Measurements from ENCODE around the gene GPR18.

Gene GPR18

GRCh38 chr13:99215184-99215830 is 42.9 kb downstream of the GPR18 start:
- Histone ChIP-seq H2BK12ac (ENCODE audit: low read length) (no peak overlapping the region), H3K4ac (ENCODE audit: low read depth, low read length) (no peak overlapping the region), H3K36me3 (ENCODE audit: control insufficient read depth in 1 of 2, insufficient read depth in 2 of 2, low read length in 2 of 2) (no peaks in the 10 kb centered on the region), H4K8ac (ENCODE audit: low read depth, low read length) (no peak overlapping the region), H3K9ac (ENCODE audit: low read length) (no peak overlapping the region), H2AFZ (ENCODE audit: insufficient read depth, low read length, poor library complexity) (no peak overlapping the region), H3K14ac (ENCODE audit: low read length) (no peak overlapping the region), H3K4me2 (ENCODE audit: low read length) (no peak overlapping the region), H2AK5ac (ENCODE audit: low read length) (no peak overlapping the region), H3K27me3 (ENCODE audit: insufficient read depth, low read length) (no peaks in the 10 kb centered on the region), H2BK5ac (ENCODE audit: low read depth, low read length, poor library complexity) (no peak overlapping the region), H3K79me2 (ENCODE audit: control insufficient read depth, insufficient read depth, low read length, poor library complexity) (peaks cover 1% of the 10 kb centered on the region), H3K18ac (ENCODE audit: low read length) (no peak overlapping the region), H3K23ac (ENCODE audit: low read length) (no peak overlapping the region), H3K4me1 (ENCODE audit: control insufficient read depth in 1 of 2, insufficient read depth in 2 of 2, low read length in 2 of 2) (peaks cover 0 to 3% of the 10 kb centered on the region in 2 experiments), H3K4me3 (ENCODE audit: low read depth, low read length) (no peak overlapping the region), H4K91ac (ENCODE audit: low read depth, low read length) (no peak overlapping the region), H3K27ac (ENCODE audit: low read depth, low read length) (no peak overlapping the region), H3K79me1 (ENCODE audit: low read length) (no peaks in the 10 kb centered on the region), H3K9me3 (ENCODE audit: insufficient read depth, low read depth, low read length) (no peaks in the 10 kb centered on the region), H4K12ac (ENCODE audit: low read depth, low read length) (no peak overlapping the region), H2BK120ac (ENCODE audit: insufficient read depth, low read length, poor library complexity) (no peak overlapping the region)
- DNase-seq, result no peak
- WGBS (ENCODE audit: extremely low coverage, insufficient coverage, insufficient read length), result no CpG with 5 or more reads among the region's 15 CpGs

- H3K27ac ChIP-seq (ENCODE audit: low read depth, low read length), result no peak overlapping the region
- no peak overlapping the region for H3K18ac ChIP-seq (ENCODE audit: low read length)
- H4K91ac ChIP-seq (ENCODE audit: low read depth, low read length), result no peak overlapping the region
- H3K36me3 ChIP-seq (ENCODE audit: control insufficient read depth in 1 of 2, insufficient read depth in 2 of 2, low read length in 2 of 2), result no peaks in the 10 kb centered on the region
- no peak overlapping the region for H2AFZ ChIP-seq (ENCODE audit: insufficient read depth, low read length, poor library complexity)
- H4K8ac ChIP-seq (ENCODE audit: low read depth, low read length), result no peak overlapping the region
- H3K79me2 ChIP-seq (ENCODE audit: control insufficient read depth, insufficient read depth, low read length, poor library complexity), result peaks cover 1% of the 10 kb centered on the region
- H3K9me3 ChIP-seq (ENCODE audit: insufficient read depth, low read depth, low read length), result no peaks in the 10 kb centered on the region
- peak overlapping the region; percentile 40 for H3K4ac ChIP-seq (ENCODE audit: low read depth, low read length)
- no peaks in the 10 kb centered on the region for H3K27me3 ChIP-seq (ENCODE audit: insufficient read depth, low read length)
- no peak overlapping the region for H2BK12ac ChIP-seq (ENCODE audit: low read length)
- no peak overlapping the region for H2BK5ac ChIP-seq (ENCODE audit: low read depth, low read length, poor library complexity)
- H3K14ac ChIP-seq (ENCODE audit: low read length), result no peak overlapping the region
- no peak overlapping the region for H4K12ac ChIP-seq (ENCODE audit: low read depth, low read length)
- H2BK120ac ChIP-seq (ENCODE audit: insufficient read depth, low read length, poor library complexity), result no peak overlapping the region
- H3K4me3 ChIP-seq (ENCODE audit: low read depth, low read length), result no peak overlapping the region
- H3K79me1 ChIP-seq (ENCODE audit: low read length), result no peaks in the 10 kb centered on the region
- WGBS (ENCODE audit: extremely low coverage, insufficient coverage, insufficient read length), result no CpG with 5 or more reads among the region's 1 CpG
- no peak overlapping the region for H3K4me2 ChIP-seq (ENCODE audit: low read length)
- H3K9ac ChIP-seq (ENCODE audit: low read length), result no peak overlapping the region
- H2AK5ac ChIP-seq (ENCODE audit: low read length), result no peak overlapping the region
- H3K4me1 ChIP-seq (ENCODE audit: control insufficient read depth in 1 of 2, insufficient read depth in 2 of 2, low read length in 2 of 2), result peaks cover 0 to 3% of the 10 kb centered on the region in 2 experiments
- H3K23ac ChIP-seq (ENCODE audit: low read length), result no peak overlapping the region
- DNase-seq, result no peak
Measured at GRCh38 chr13:99214731-99215130, 43.4 kb downstream of the GPR18 start.

GRCh38 chr13:99214232-99214631 is 43.9 kb downstream of the GPR18 start:
- H3K27ac ChIP-seq (ENCODE audit: low read depth, low read length), result no peak overlapping the region
- H2AFZ ChIP-seq (ENCODE audit: insufficient read depth, low read length, poor library complexity), result no peak overlapping the region
- H2BK120ac ChIP-seq (ENCODE audit: insufficient read depth, low read length, poor library complexity), result no peak overlapping the region
- no peaks in the 10 kb centered on the region for H3K27me3 ChIP-seq (ENCODE audit: insufficient read depth, low read length)
- no peak overlapping the region for H4K8ac ChIP-seq (ENCODE audit: low read depth, low read length)
- H3K18ac ChIP-seq (ENCODE audit: low read length), result peak overlapping the region; percentile 51
- peaks cover 0 to 3% of the 10 kb centered on the region in 2 experiments for H3K4me1 ChIP-seq (ENCODE audit: control insufficient read depth in 1 of 2, insufficient read depth in 2 of 2, low read length in 2 of 2)
- peaks cover 1% of the 10 kb centered on the region for H3K79me2 ChIP-seq (ENCODE audit: control insufficient read depth, insufficient read depth, low read length, poor library complexity)
- no peak overlapping the region for H3K4me3 ChIP-seq (ENCODE audit: low read depth, low read length)
- no CpG with 5 or more reads among the region's 7 CpGs for WGBS (ENCODE audit: extremely low coverage, insufficient coverage, insufficient read length)
- H2BK12ac ChIP-seq (ENCODE audit: low read length), result no peak overlapping the region
- H2AK5ac ChIP-seq (ENCODE audit: low read length), result no peak overlapping the region
- H2BK5ac ChIP-seq (ENCODE audit: low read depth, low read length, poor library complexity), result no peak overlapping the region
- no peaks in the 10 kb centered on the region for H3K9me3 ChIP-seq (ENCODE audit: insufficient read depth, low read depth, low read length)
- H3K4ac ChIP-seq (ENCODE audit: low read depth, low read length), result peak overlapping the region; percentile 40
- no peaks in the 10 kb centered on the region for H3K79me1 ChIP-seq (ENCODE audit: low read length)
- H4K91ac ChIP-seq (ENCODE audit: low read depth, low read length), result no peak overlapping the region
- no peak for DNase-seq
- no peak overlapping the region for H3K23ac ChIP-seq (ENCODE audit: low read length)
- no peaks in the 10 kb centered on the region for H3K36me3 ChIP-seq (ENCODE audit: control insufficient read depth in 1 of 2, insufficient read depth in 2 of 2, low read length in 2 of 2)
- H3K14ac ChIP-seq (ENCODE audit: low read length), result no peak overlapping the region
- H3K4me2 ChIP-seq (ENCODE audit: low read length), result no peak overlapping the region
- no peak overlapping the region for H3K9ac ChIP-seq (ENCODE audit: low read length)
- H4K12ac ChIP-seq (ENCODE audit: low read depth, low read length), result no peak overlapping the region

GRCh38 chr13:99211421-99212035 is 46.7 kb downstream of the GPR18 start:
- Histone ChIP-seq H2BK120ac (ENCODE audit: insufficient read depth, low read length, poor library complexity) (no peak overlapping the region), H2AK5ac (ENCODE audit: low read length) (no peak overlapping the region), H3K18ac (ENCODE audit: low read length) (no peak overlapping the region), H2BK12ac (ENCODE audit: low read length) (no peak overlapping the region), H2AFZ (ENCODE audit: insufficient read depth, low read length, poor library complexity) (no peak overlapping the region), H4K91ac (ENCODE audit: low read depth, low read length) (no peak overlapping the region), H3K23ac (ENCODE audit: low read length) (peak overlapping the region; percentile 25), H3K79me1 (ENCODE audit: low read length) (no peaks in the 10 kb centered on the region), H3K14ac (ENCODE audit: low read length) (no peak overlapping the region), H3K9ac (ENCODE audit: low read length) (no peak overlapping the region), H3K36me3 (ENCODE audit: control insufficient read depth in 1 of 2, insufficient read depth in 2 of 2, low read length in 2 of 2) (peaks cover 0 to 3% of the 10 kb centered on the region in 2 experiments), H3K4me3 (ENCODE audit: low read depth, low read length) (no peak overlapping the region), H4K12ac (ENCODE audit: low read depth, low read length) (no peak overlapping the region), H3K27ac (ENCODE audit: low read depth, low read length) (no peak overlapping the region), H3K4me2 (ENCODE audit: low read length) (no peak overlapping the region), H2BK5ac (ENCODE audit: low read depth, low read length, poor library complexity) (no peak overlapping the region), H3K27me3 (ENCODE audit: insufficient read depth, low read length) (no peaks in the 10 kb centered on the region), H3K79me2 (ENCODE audit: control insufficient read depth, insufficient read depth, low read length, poor library complexity) (peaks cover 1% of the 10 kb centered on the region), H3K9me3 (ENCODE audit: insufficient read depth, low read depth, low read length) (no peaks in the 10 kb centered on the region), H4K8ac (ENCODE audit: low read depth, low read length) (no peak overlapping the region), H3K4ac (ENCODE audit: low read depth, low read length) (peak overlapping the region; percentile 3), H3K4me1 (ENCODE audit: control insufficient read depth in 1 of 2, insufficient read depth in 2 of 2, low read length in 2 of 2) (peaks cover 0 to 4% of the 10 kb centered on the region in 2 experiments)
- no peak for DNase-seq
- no CpG with 5 or more reads among the region's 5 CpGs for WGBS (ENCODE audit: extremely low coverage, insufficient coverage, insufficient read length)
